HepG2 (cell line): Measurements from ENCODE around the gene SRP14. TPM values are rescaled to one million over a fixed set of nuclear protein-coding genes. Genes with fewer than 3 reads are reported as not detected.

Experiments used
- CBX5 ChIP-seq: sonication (generic); formaldehyde crosslinking; IDR thresholded peaks from 2 replicates; pipeline ENCODE4 v1.4.0; 2020; ENCODE audit warnings: missing genetic modification reagents, borderline replicate concordance
- EHMT2 ChIP-seq: fragments of 200-600 bp; sonication (generic); IDR thresholded peaks from 2 replicates; pipeline ENCODE4 v1.7.0; 2017; ENCODE audit warnings: antibody characterized with exemption, low read depth, low read length, borderline replicate concordance
- FOXC1 ChIP-seq: sonication (generic); formaldehyde crosslinking; IDR thresholded peaks from 2 replicates; pipeline ENCODE4 v1.8.0; 2022; ENCODE audit warnings: mild to moderate bottlenecking, missing genetic modification reagents, borderline replicate concordance
- GATAD2A ChIP-seq: IDR thresholded peaks from 2 replicates; pipeline ENCODE4 v1.6.1; 2016
- GLMP ChIP-seq: sonication (generic); formaldehyde crosslinking; IDR thresholded peaks from 2 replicates; pipeline ENCODE4 v1.9.0; 2021; ENCODE audit warnings: missing genetic modification reagents, mild to moderate bottlenecking, borderline replicate concordance
- HNRNPLL ChIP-seq: fragments of 200-400 bp; formaldehyde crosslinking; IDR thresholded peaks from 2 replicates; pipeline ENCODE4 v1.6.1; 2017; ENCODE audit warnings: mild to moderate bottlenecking, low read depth, low read length; ENCODE audit not compliant: poor library complexity, severe bottlenecking
- LRRFIP1 ChIP-seq: sonication (generic); formaldehyde crosslinking; conservative IDR thresholded peaks from 2 replicates; pipeline ENCODE4 v1.4.0; 2020; ENCODE audit warnings: missing genetic modification reagents
- MTERF4 ChIP-seq: sonication (generic); formaldehyde crosslinking; IDR thresholded peaks from 2 replicates; pipeline ENCODE4 v1.8.0; 2023; ENCODE audit warnings: mild to moderate bottlenecking, missing genetic modification reagents
- PHF5A ChIP-seq: IDR thresholded peaks from one replicate; pipeline ENCODE4 v1.6.1; 2018; ENCODE audit warnings: low read depth, missing genetic modification reagents; ENCODE audit not compliant: unreplicated experiment
- SAFB2 ChIP-seq: sonication (generic); formaldehyde crosslinking; IDR thresholded peaks from 2 replicates; pipeline ENCODE4 v1.5.1; 2020; ENCODE audit warnings: missing genetic modification reagents, low read depth, mild to moderate bottlenecking, borderline replicate concordance
- SRF ChIP-seq: IDR thresholded peaks from 2 replicates; pipeline ENCODE4 v1.6.1; 2011; ENCODE audit warnings: mild to moderate bottlenecking, low read depth, low read length, moderate library complexity
- THRA ChIP-seq: sonication (generic); formaldehyde crosslinking; IDR thresholded peaks from 2 replicates; pipeline ENCODE4 v1.4.0; 2020; ENCODE audit warnings: missing genetic modification reagents, borderline replicate concordance
- ZBTB39 ChIP-seq: sonication (generic); formaldehyde crosslinking; IDR thresholded peaks from 2 replicates; pipeline ENCODE4 v1.5.0; 2020; ENCODE audit warnings: missing genetic modification reagents
- ZKSCAN1 ChIP-seq: fragments of 150-350 bp; IDR thresholded peaks from 2 replicates; pipeline ENCODE4 v1.6.1; 2014; ENCODE audit warnings: low read length
- ZNF503 ChIP-seq: sonication (generic); formaldehyde crosslinking; IDR thresholded peaks from 2 replicates; pipeline ENCODE4 v1.4.0; 2020; ENCODE audit warnings: missing genetic modification reagents
- ZNF83 ChIP-seq: sonication (generic); formaldehyde crosslinking; IDR thresholded peaks from 2 replicates; pipeline ENCODE4 v1.4.0; 2020; ENCODE audit warnings: missing genetic modification reagents, mild to moderate bottlenecking, borderline replicate concordance
- ZSCAN21 ChIP-seq: sonication (generic); formaldehyde crosslinking; IDR thresholded peaks from 2 replicates; pipeline ENCODE4 v1.8.0; 2022; ENCODE audit warnings: mild to moderate bottlenecking, missing genetic modification reagents, moderate library complexity, borderline replicate concordance
- ZZZ3 ChIP-seq: sonication (generic); formaldehyde crosslinking; IDR thresholded peaks from 2 replicates; pipeline ENCODE4 v1.4.0; 2020; ENCODE audit warnings: missing genetic modification reagents, mild to moderate bottlenecking, borderline replicate concordance
- polyA plus RNA-seq, 8 experiments: library from polyadenylated mRNA; depleted of rRNA in 3 of 8; stranded (reverse) in 7 of 8; unstranded in 1 of 8; fragments of >200 nt; fragmentation: Illumina TruSeq in 4 of 8; extraction: Trizol in 4 of 8; gene quantifications; 2 replicates each; pipeline versions ENCODE4 v1.2.1 to v1.2.3, GENCODE V29; 2011 to 2016; ENCODE audit warnings: low read depth in 4 of 8, missing spikeins in 1 of 8, mixed read lengths in 1 of 8; ENCODE audit not compliant: insufficient read depth in 1 of 8
- total RNA-seq, 5 experiments: library from RNA; depleted of rRNA; stranded (reverse); fragments of >200 nt; fragmentation: Illumina TruSeq; extraction: Trizol; gene quantifications; 2 replicates each; pipeline ENCODE4 v1.2.3, GENCODE V29; 2016; ENCODE audit warnings: low read depth in 1 of 5

The SRP14 gene
- total and polyA plus RNA-seq, 2 of the 13 experiments (the other 11 are each of a cell fraction or from before 2014, with no cell fraction given), result 208 to 356 TPM

GRCh38 chr15:40082195-40082883 is 43.4 kb upstream of the SRP14 start (continued):
- no peak for TF ChIP-seq SAFB2
- TF ChIP-seq EHMT2, result no peak
- TF ChIP-seq ZSCAN21 (CRISPR knock-in tag), result no peak
- no peak for TF ChIP-seq GLMP (CRISPR knock-in tag)
- TF ChIP-seq LRRFIP1 (CRISPR knock-in tag), result no peak
- TF ChIP-seq FOXC1, result 0 out of 2 replicates have a peak, but pooled peaks have one; percentile 18
- TF ChIP-seq ZBTB39 (CRISPR knock-in tag), result no peak; the same call in 1 of the 2 replicates
- TF ChIP-seq PHF5A (CRISPR knock-in tag), result no peak
- TF ChIP-seq THRA (CRISPR knock-in tag), result peak; percentile 30; the same call in 1 of the 2 replicates
- TF ChIP-seq ZNF83 (CRISPR knock-in tag), result no peak
- TF ChIP-seq ZZZ3 (CRISPR knock-in tag), result no peak
- no peak for TF ChIP-seq HNRNPLL
- TF ChIP-seq ZKSCAN1, result no peak
- no peak for TF ChIP-seq MTERF4 (CRISPR knock-in tag)
- no peak for TF ChIP-seq SRF
- peak; percentile 63 for TF ChIP-seq GATAD2A
- no peak for TF ChIP-seq ZNF503 (CRISPR knock-in tag)
- TF ChIP-seq CBX5, result 0 out of 2 replicates have a peak, but pooled peaks have one; percentile 18
